GM21526 (cell line): Measurements from ENCODE around the gene C5AR2.
"Not testable (repeated sequence)": the region's sequence is repeated elsewhere in the genome, so short reads cannot be mapped to it uniquely, and the experiment has no call there.

Experiments used
- ATAC-seq: cut with Tn5 transposase; IDR thresholded peaks from one replicate; pipeline ENCODE4 v1.9.1; 2021; ENCODE audit warnings: moderate library complexity; ENCODE audit not compliant: unreplicated experiment, low FRiP score

Gene C5AR2

GRCh38 chr19:47381653-47382279, 49.8 kb downstream of the C5AR2 start:
- ATAC-seq = no peak

GRCh38 chr19:47383890-47384289, 51.9 kb downstream of the C5AR2 start:
- ATAC-seq = not testable (repeated sequence)

GRCh38 chr19:47384533-47384932, 52.6 kb downstream of the C5AR2 start:
- not testable (repeated sequence) for ATAC-seq

- ATAC-seq = not testable (repeated sequence)
These were observed 54.6 kb downstream of the C5AR2 start for GRCh38 chr19:47386582-47386981.

- not testable (repeated sequence) for ATAC-seq
These were observed 55.6 kb downstream of the C5AR2 start for GRCh38 chr19:47387623-47388022.

GRCh38 chr19:47388721-47389120, 56.7 kb downstream of the C5AR2 start:
- ATAC-seq = not testable (repeated sequence)

- ATAC-seq = no peak
These were observed 57.2 kb downstream of the C5AR2 start for GRCh38 chr19:47389150-47389556.

- no peak for ATAC-seq
These were observed 58.8 kb downstream of the C5AR2 start for GRCh38 chr19:47390533-47391488.

GRCh38 chr19:47391510-47392223, 59.7 kb downstream of the C5AR2 start:
- ATAC-seq = no peak
